RWPE1 (cell line): ENCODE results near the gene MYPOP.

Experiments
- CTCF ChIA-PET: fragments of 350-600 bp; sonication (Branson Sonifier 250); formaldehyde crosslinking; extraction: SDS; loops from one replicate; lab custom pipeline; 2021; lab: Yijun Ruan, JAX
- POLR2A ChIA-PET: fragments of 400-600 bp; formaldehyde crosslinking; extraction: SDS; loops from one replicate; lab custom pipeline; 2020; ENCODE audit warnings: antibody characterized with exemption; ENCODE audit not compliant: low non-redundant PET; lab: Yijun Ruan, JAX
- DNase-seq: peaks from one replicate; pipeline ENCODE4 v3.0.0; 2012; ENCODE audit warnings: low spot score
- H3K27ac ChIP-seq: fragments of 450-650 bp; 2 replicates; pipeline ENCODE4 v1.5.1; 2017
- TF ChIP-seq, protein P1 (sequence below): fragments of 450-650 bp; conservative IDR thresholded peaks from 2 replicates; pipeline ENCODE4 v1.5.1; 2017; ENCODE audit warnings: low read depth, mild to moderate bottlenecking

Gene MYPOP

GRCh38 chr19:45911291-45911690, 8.9 kb upstream of the MYPOP start:
- H3K27ac ChIP-seq: no peak overlapping the region
- DNase-seq: no peak
- TF ChIP-seq, protein P1, sequence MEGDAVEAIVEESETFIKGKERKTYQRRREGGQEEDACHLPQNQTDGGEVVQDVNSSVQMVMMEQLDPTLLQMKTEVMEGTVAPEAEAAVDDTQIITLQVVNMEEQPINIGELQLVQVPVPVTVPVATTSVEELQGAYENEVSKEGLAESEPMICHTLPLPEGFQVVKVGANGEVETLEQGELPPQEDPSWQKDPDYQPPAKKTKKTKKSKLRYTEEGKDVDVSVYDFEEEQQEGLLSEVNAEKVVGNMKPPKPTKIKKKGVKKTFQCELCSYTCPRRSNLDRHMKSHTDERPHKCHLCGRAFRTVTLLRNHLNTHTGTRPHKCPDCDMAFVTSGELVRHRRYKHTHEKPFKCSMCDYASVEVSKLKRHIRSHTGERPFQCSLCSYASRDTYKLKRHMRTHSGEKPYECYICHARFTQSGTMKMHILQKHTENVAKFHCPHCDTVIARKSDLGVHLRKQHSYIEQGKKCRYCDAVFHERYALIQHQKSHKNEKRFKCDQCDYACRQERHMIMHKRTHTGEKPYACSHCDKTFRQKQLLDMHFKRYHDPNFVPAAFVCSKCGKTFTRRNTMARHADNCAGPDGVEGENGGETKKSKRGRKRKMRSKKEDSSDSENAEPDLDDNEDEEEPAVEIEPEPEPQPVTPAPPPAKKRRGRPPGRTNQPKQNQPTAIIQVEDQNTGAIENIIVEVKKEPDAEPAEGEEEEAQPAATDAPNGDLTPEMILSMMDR: no peak
- CTCF ChIA-PET: no interaction called here
- POLR2A ChIA-PET: no interaction called here

DNA sequence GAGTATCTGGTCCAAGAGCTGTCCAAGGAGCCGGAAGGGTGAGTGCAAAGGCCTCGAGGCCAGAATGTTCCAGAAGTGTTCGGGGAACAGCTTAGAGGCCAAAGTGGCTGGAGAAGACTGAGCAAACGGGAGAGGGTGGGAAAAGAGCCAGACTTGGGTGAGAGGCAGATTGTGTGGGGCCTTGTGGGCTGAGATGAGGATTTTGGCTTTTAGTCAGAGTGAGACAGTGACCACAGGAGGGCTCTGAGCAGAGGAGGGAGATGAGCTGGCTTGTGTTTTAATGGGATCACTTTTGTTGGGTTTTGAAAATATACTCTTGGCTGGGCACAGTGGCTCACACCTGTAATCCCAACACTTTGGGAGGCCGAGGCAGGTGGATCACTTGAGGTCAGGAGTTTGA, 6.5 kb upstream of the MYPOP start:
- POLR2A ChIA-PET: interaction anchor here (0.5 kb wide), 1 partner anchor 49 kb away, joined by 5 read pairs; no protein-coding TSS in a partner anchor
- TF ChIP-seq, protein P1: no peak
- no peak for DNase-seq
- CTCF ChIA-PET: no interaction called here
- H3K27ac ChIP-seq: no peak overlapping the region

- DNase-seq: no peak
- POLR2A ChIA-PET: no interaction called here
- CTCF ChIA-PET: no interaction called here
- TF ChIP-seq, protein P1: no peak
- peak overlapping the region; percentile 61 for H3K27ac ChIP-seq
Measured at GRCh38 chr19:45906221-45906620, 3.8 kb upstream of the MYPOP start.

DNA sequence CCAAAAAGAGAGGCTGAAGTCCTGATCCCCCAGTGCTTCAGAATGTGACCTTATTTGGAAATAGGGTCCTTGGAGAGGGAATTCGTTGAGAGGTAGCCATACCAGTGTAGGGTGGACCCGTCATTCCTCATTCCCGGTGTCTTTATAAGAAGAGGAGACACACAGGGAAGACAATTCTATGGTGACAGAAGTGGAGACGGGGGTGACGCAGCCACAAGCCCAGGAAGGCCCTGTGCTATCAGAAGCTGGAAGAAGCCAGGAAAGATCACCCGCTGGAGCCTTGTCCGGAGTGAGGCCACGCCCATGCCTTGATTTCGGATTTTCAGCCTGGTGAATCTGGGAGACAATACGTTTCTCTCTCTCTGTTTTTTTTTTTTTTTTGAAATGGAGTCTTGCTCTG, 2.6 kb upstream of the MYPOP start:
- CTCF ChIA-PET: no interaction called here
- TF ChIP-seq, protein P1: no peak
- DNase-seq: no peak
- POLR2A ChIA-PET: no interaction called here
- H3K27ac ChIP-seq: no peak overlapping the region

DNA sequence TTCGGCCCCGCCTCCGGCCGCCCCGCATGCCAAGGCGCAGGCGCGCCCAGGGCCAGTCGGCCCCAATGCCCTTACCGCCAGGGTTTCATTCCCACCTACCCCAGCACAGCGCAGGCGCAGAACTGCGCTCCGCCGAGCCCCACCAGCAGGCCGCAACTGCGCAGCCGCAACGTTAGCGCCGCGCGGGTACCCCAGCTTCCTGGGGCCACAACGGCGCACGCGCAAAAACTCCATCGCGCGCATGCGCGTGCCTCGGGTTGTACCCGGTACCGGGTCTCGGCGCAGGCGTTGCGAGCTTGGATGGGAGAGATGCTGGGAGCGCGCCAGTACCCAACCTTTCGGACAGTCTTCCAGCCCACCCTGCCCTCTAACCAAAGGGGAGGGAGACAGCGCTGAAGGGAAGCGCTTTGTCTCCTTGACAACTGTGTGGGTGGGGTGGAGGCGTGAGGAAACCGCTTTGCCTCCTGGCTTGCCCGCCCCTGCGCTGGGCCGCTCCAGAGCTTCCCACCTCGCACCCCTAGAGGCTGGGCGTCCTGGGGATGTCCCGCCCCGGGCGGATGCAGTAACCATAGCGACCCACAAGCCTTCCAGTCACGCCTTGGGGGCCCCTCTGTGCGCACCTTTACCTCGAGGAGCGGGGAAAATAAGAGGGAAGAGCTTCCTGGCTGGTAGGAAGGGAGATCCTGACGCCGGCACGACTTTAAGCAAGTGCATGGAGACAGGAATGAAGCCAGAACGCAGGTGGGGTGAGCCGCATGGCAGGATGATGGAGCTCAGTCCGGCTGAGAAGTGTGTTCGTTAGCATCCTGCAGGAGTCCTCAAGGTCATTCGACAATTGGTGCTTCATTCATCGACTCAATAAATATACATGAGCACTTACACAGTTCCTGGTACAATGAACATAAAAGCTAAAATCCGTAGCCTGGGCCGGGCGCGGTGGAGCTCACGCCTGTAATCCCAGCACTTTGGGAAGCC, 525 bp upstream of the MYPOP start:
- ChIA-PET CTCF (no interaction called here), POLR2A (interaction anchor here (0.5 to 0.6 kb wide), 3 partner anchors 17 to 232 kb away, joined by 3 to 6 read pairs (median 4); partner anchors contain the start of gene IRF2BP1)
- TF ChIP-seq, protein P1: no peak
- peak; percentile 100 for DNase-seq
- peak overlapping the region; percentile 85 for H3K27ac ChIP-seq

DNA sequence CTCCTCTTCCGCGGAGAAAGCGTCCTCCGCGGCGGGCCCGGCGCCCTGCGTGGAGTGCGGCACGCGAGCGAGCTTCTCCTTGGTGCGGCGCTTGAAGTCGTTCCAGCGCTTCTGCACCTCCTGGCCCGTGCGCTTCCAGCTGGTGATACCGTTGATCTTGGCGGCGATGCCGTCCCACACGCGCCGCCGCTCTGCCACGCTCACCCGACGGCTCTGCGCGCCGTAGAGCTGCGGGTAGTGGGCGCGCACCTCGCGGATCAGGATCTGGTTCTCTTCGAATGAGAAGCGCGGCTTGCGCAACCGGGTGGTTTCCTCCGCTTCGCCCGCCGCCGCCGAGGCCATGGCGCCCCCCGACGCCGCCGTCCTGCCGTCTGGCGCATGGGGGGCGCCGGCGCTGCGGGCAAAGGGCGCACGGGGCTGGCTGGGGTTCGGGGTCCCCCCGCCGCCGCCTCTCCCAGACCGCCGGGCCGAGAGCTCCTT, 941 bp downstream of the MYPOP start:
- no peak for DNase-seq
- ChIA-PET CTCF (interaction anchor here (0.6 to 1.2 kb wide), 2 partner anchors 159 to 176 kb away, joined by 3 read pairs; no protein-coding TSS in a partner anchor), POLR2A (no interaction called here)
- H3K27ac ChIP-seq: peak overlapping the region; percentile 85
- TF ChIP-seq, protein P1: no peak
